ENCODE measurements around the gene EYS.

- TF ChIP-seq RAD21 (IDR thresholded peaks at IDR 0.05; ENCODE audit: low read depth): no peak
- TF ChIP-seq EZH2phosphoT487 (IDR thresholded peaks at IDR 0.05; ENCODE audit: borderline replicate concordance): no peak
- TF ChIP-seq CTCF (IDR thresholded peaks at IDR 0.05 in 2 of 3, conservative IDR thresholded peaks at IDR 0.05 in 1 of 3; ENCODE audit: borderline replicate concordance in 1 of 3, insufficient read depth in 1 of 3, low read depth in 2 of 3, low read length in 2 of 3): no peak
- TF ChIP-seq SRF (IDR thresholded peaks at IDR 0.05; ENCODE audit: low read depth): no peak
- no peak for TF ChIP-seq EGR1 (IDR thresholded peaks at IDR 0.05; ENCODE audit: low read depth)
- TF ChIP-seq REST (IDR thresholded peaks at IDR 0.05; ENCODE audit: low read depth): no peak
- no peak for TF ChIP-seq POLR2A (IDR thresholded peaks at IDR 0.05; ENCODE audit: borderline replicate concordance, extremely low read depth, insufficient read depth, insufficient read length)
- TF ChIP-seq EZH2 (IDR thresholded peaks at IDR 0.05): no peak
- no peak for TF ChIP-seq POLR2AphosphoS5 (IDR thresholded peaks at IDR 0.05; ENCODE audit: low read depth, low read length)
- TF ChIP-seq ZBTB33 (IDR thresholded peaks at IDR 0.05; ENCODE audit: extremely low read depth, insufficient replicate concordance, low read length): no peak
Measured at GRCh38 chr6:65450451-65450850, 256.6 kb downstream of the EYS start.
